NCI-H187 treated with DMSO at 0.1 percent for 48 hours (cell line): ENCODE measurements around the gene TWNK.

Experiments
- DNase-seq: peaks from one replicate; lab custom pipeline; 2025; lab: John Stamatoyannopoulos, UW

TWNK gene

GRCh38 chr10:100996678-100997359, 9.5 kb downstream of the TWNK start:
- DNase-seq: no peak

- DNase-seq: no peak
These were observed 10.2 kb downstream of the TWNK start for GRCh38 chr10:100997360-100998182.

GRCh38 chr10:100998183-100998990, 11.0 kb downstream of the TWNK start:
- peak; percentile 33 for DNase-seq

- DNase-seq: no peak
These were observed 11.8 kb downstream of the TWNK start for GRCh38 chr10:100998991-100999741.

- DNase-seq: no peak
These were observed 12.4 kb downstream of the TWNK start, which contains the start of gene LZTS2 for GRCh38 chr10:100999742-101000126. TSS of gene LZTS2 (plus strand) at chr10:100999808. CDS start at chr10:101002539, 2,731 bp downstream.

GRCh38 chr10:101000127-101000914, 13.0 kb downstream of the TWNK start:
- DNase-seq: no peak

- no peak for DNase-seq
These were observed 13.7 kb downstream of the TWNK start for GRCh38 chr10:101000915-101001658.

GRCh38 chr10:101001659-101002035, 14.3 kb downstream of the TWNK start:
- no peak for DNase-seq

- no peak for DNase-seq
These were observed 15.1 kb downstream of the TWNK start for GRCh38 chr10:101002456-101002855.

- no peak for DNase-seq
These were observed 16.4 kb downstream of the TWNK start for GRCh38 chr10:101003639-101004206.

GRCh38 chr10:101005361-101005760, 18.0 kb downstream of the TWNK start:
- no peak for DNase-seq

- no peak for DNase-seq
These were observed 18.7 kb downstream of the TWNK start for GRCh38 chr10:101005869-101006567.

GRCh38 chr10:101006593-101007098, 19.3 kb downstream of the TWNK start:
- no peak for DNase-seq

- DNase-seq: no peak
These were observed 19.9 kb downstream of the TWNK start for GRCh38 chr10:101007099-101007711.

GRCh38 chr10:101007915-101008822, 20.8 kb downstream of the TWNK start:
- DNase-seq: no peak

GRCh38 chr10:101008823-101009423, 21.6 kb downstream of the TWNK start:
- DNase-seq: no peak

GRCh38 chr10:101010329-101010728, 23.0 kb downstream of the TWNK start:
- no peak for DNase-seq
